ENCODE results near the gene LCTL. TPM values are rescaled to one million over a fixed set of nuclear protein-coding genes. Genes with fewer than 3 reads are reported as not detected.
"Not testable (repeated sequence)": the region's sequence is repeated elsewhere in the genome, so short reads cannot be mapped to it uniquely, and the experiment has no call there.

LCTL gene
- polyA plus RNA-seq, 1 donor from 2014 or later, result not detected

DNA sequence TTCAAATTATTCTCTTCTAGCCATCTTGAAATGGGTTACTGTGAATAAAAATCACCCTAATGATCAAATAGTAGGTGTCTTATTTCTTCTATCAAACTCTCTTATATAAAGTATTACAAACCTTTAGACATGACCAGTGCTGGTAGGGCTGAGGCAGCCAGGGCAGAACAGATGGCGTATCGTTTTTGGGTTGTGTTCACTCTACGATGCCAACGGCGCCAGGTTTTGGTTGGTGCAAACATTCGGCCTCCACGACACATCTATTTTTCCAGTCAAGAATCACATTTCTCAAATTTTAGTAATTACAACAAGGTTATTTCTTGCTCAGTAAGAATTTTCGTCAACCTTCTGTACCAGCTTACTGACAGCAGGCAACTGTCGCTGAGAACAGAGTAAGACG, 63.3 kb downstream of the LCTL start:
- Histone ChIP-seq H3K9ac (ENCODE audit: low read length) (peak overlapping the region; percentile 84), H2AFZ (ENCODE audit: low read depth, low read length) (no peak overlapping the region), H3K4me3 (ENCODE audit: low read length) (peak overlapping the region; percentile 83), H3F3A (ENCODE audit: insufficient read depth, low read length, poor library complexity, severe bottlenecking) (peaks cover 3% of the 10 kb centered on the region), H3K27ac (ENCODE audit: low read length) (no peak overlapping the region), H3K9me3 (ENCODE audit: low read length) (no peaks in the 10 kb centered on the region), H3K9me2 (ENCODE audit: insufficient read depth, low read length) (no peaks in the 10 kb centered on the region), H3K27me3 (ENCODE audit: insufficient read depth, low read depth, low read length) (no peaks in the 10 kb centered on the region), H3K79me2 (replicated peaks; ENCODE audit: insufficient read depth, low read length) (peaks cover 42% of the 10 kb centered on the region), H4K20me1 (ENCODE audit: insufficient read depth) (no peaks in the 10 kb centered on the region), H3K36me3 (ENCODE audit: insufficient read depth, low read length) (peaks cover 6% of the 10 kb centered on the region), H3K4me2 (ENCODE audit: low read length) (peak overlapping the region; percentile 99)
- TF ChIP-seq MXI1 (conservative IDR thresholded peaks at IDR 0.05; ENCODE audit: poor library complexity, severe bottlenecking), result no peak
- TF ChIP-seq TAF1 (IDR thresholded peaks at IDR 0.05; ENCODE audit: low read depth), result no peak
- no peak for TF ChIP-seq EZH2 (IDR thresholded peaks at IDR 0.05; ENCODE audit: borderline replicate concordance, insufficient read depth, low read length, poor library complexity, severe bottlenecking)
- TF ChIP-seq, protein P1, sequence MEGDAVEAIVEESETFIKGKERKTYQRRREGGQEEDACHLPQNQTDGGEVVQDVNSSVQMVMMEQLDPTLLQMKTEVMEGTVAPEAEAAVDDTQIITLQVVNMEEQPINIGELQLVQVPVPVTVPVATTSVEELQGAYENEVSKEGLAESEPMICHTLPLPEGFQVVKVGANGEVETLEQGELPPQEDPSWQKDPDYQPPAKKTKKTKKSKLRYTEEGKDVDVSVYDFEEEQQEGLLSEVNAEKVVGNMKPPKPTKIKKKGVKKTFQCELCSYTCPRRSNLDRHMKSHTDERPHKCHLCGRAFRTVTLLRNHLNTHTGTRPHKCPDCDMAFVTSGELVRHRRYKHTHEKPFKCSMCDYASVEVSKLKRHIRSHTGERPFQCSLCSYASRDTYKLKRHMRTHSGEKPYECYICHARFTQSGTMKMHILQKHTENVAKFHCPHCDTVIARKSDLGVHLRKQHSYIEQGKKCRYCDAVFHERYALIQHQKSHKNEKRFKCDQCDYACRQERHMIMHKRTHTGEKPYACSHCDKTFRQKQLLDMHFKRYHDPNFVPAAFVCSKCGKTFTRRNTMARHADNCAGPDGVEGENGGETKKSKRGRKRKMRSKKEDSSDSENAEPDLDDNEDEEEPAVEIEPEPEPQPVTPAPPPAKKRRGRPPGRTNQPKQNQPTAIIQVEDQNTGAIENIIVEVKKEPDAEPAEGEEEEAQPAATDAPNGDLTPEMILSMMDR (IDR thresholded peaks at IDR 0.05; ENCODE audit: poor library complexity, severe bottlenecking), result no peak
- TF ChIP-seq POLR2AphosphoS5 (IDR thresholded peaks at IDR 0.05), result no peak
- TF ChIP-seq RAD21 (conservative IDR thresholded peaks at IDR 0.05), result no peak
- no peak for TF ChIP-seq SMC3 (conservative IDR thresholded peaks at IDR 0.05; ENCODE audit: poor library complexity)
- TF ChIP-seq, protein P2, sequence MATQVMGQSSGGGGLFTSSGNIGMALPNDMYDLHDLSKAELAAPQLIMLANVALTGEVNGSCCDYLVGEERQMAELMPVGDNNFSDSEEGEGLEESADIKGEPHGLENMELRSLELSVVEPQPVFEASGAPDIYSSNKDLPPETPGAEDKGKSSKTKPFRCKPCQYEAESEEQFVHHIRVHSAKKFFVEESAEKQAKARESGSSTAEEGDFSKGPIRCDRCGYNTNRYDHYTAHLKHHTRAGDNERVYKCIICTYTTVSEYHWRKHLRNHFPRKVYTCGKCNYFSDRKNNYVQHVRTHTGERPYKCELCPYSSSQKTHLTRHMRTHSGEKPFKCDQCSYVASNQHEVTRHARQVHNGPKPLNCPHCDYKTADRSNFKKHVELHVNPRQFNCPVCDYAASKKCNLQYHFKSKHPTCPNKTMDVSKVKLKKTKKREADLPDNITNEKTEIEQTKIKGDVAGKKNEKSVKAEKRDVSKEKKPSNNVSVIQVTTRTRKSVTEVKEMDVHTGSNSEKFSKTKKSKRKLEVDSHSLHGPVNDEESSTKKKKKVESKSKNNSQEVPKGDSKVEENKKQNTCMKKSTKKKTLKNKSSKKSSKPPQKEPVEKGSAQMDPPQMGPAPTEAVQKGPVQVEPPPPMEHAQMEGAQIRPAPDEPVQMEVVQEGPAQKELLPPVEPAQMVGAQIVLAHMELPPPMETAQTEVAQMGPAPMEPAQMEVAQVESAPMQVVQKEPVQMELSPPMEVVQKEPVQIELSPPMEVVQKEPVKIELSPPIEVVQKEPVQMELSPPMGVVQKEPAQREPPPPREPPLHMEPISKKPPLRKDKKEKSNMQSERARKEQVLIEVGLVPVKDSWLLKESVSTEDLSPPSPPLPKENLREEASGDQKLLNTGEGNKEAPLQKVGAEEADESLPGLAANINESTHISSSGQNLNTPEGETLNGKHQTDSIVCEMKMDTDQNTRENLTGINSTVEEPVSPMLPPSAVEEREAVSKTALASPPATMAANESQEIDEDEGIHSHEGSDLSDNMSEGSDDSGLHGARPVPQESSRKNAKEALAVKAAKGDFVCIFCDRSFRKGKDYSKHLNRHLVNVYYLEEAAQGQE (IDR thresholded peaks at IDR 0.05; ENCODE audit: borderline replicate concordance), result no peak
- no peak for TF ChIP-seq EP300 (conservative IDR thresholded peaks at IDR 0.05; ENCODE audit: poor library complexity, severe bottlenecking)

DNA sequence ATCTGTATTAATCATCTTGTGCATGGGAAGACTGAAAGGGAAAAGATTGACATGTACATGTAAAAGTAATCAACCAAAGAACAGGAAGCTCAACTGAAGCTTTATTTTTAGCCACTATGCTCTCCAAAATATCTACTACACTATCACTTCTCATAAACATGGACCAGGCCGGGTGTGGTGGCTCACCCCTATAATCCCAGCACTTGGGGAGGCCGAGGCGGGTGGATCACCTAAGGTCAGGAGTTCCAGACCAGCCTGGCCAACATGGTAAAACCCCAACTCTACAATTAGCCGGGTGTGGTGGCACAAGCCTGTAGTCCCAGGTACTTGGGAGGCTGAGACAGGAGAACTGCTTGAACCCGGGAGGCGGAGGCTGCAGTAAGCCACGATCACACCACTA, 65.5 kb downstream of the LCTL start:
- H3K36me3 ChIP-seq (ENCODE audit: insufficient read depth, low read length); H2AFZ ChIP-seq (ENCODE audit: low read depth, low read length); H3K4me3 ChIP-seq (ENCODE audit: low read length); H3K9ac ChIP-seq (ENCODE audit: low read length); H3K9me2 ChIP-seq (ENCODE audit: insufficient read depth, low read length); H3K4me2 ChIP-seq (ENCODE audit: low read length); H3F3A ChIP-seq (ENCODE audit: insufficient read depth, low read length, poor library complexity, severe bottlenecking); H4K20me1 ChIP-seq (ENCODE audit: insufficient read depth); H3K9me3 ChIP-seq (ENCODE audit: low read length); H3K27ac ChIP-seq (ENCODE audit: low read length); H3K27me3 ChIP-seq (ENCODE audit: insufficient read depth, low read depth, low read length): not testable (repeated sequence)
- peaks cover 34% of the 10 kb centered on the region for H3K79me2 ChIP-seq (replicated peaks; ENCODE audit: insufficient read depth, low read length)

Data from neural cell (in vitro differentiated cells).